A204.1 (cell line): Measurements from ENCODE around the gene ZC3H7A.
"Not testable (repeated sequence)": the region's sequence is repeated elsewhere in the genome, so short reads cannot be mapped to it uniquely, and the experiment has no call there.

Experiments used
- FAIRE-seq: peaks from 2 replicates; lab custom pipeline; 2012; peaks lifted over from hg19 to GRCh38; lab: Jason Lieb, UNC

ZC3H7A gene, protein sequence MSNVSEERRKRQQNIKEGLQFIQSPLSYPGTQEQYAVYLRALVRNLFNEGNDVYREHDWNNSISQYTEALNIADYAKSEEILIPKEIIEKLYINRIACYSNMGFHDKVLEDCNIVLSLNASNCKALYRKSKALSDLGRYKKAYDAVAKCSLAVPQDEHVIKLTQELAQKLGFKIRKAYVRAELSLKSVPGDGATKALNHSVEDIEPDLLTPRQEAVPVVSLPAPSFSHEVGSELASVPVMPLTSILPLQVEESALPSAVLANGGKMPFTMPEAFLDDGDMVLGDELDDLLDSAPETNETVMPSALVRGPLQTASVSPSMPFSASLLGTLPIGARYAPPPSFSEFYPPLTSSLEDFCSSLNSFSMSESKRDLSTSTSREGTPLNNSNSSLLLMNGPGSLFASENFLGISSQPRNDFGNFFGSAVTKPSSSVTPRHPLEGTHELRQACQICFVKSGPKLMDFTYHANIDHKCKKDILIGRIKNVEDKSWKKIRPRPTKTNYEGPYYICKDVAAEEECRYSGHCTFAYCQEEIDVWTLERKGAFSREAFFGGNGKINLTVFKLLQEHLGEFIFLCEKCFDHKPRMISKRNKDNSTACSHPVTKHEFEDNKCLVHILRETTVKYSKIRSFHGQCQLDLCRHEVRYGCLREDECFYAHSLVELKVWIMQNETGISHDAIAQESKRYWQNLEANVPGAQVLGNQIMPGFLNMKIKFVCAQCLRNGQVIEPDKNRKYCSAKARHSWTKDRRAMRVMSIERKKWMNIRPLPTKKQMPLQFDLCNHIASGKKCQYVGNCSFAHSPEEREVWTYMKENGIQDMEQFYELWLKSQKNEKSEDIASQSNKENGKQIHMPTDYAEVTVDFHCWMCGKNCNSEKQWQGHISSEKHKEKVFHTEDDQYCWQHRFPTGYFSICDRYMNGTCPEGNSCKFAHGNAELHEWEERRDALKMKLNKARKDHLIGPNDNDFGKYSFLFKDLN

DNA sequence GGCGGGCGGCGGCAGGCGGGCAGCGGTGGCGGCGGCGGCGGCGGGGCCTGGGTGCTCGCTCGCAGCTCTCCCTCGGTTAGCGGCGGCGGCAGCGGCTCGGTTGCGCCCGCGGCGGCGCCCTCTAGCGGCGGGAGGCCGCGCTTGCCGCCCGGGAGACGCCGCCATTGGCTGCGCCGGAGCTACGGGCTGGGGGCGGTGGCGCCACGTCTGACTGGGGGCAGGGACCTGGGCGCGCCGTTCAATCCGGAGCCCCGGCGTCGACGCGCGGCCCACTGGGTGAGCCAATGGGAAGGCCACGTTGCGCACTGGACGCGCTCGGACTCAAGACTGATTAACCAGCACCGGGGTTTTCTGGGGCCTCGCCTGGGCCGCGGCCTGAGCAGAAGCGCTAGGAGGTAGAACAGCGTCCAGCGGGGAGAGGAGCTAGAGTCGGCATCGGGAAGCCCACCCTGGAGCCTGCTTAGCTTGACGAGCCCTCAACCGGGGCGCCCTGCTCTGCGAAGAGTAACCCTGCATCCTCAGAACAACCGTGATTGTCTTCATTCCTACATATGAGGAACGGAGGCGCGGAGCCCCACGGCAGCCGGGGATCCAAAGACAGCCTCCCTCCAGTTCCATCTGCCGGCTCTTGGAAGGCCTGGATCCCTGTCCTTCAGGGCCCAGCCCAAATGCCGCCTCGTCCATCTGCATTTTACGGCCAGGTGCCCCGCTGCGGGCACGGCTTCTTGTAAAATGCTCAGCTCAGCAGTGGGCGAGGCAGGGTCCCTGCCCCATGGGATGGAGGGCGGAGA lies at the start of gene ZC3H7A:
Gene ZC3H7A (minus strand): TSS at position 93 of the 791 bp plus-strand sequence. CDS start 14,904 bp downstream, outside the sequence.
- no peak for FAIRE-seq

DNA sequence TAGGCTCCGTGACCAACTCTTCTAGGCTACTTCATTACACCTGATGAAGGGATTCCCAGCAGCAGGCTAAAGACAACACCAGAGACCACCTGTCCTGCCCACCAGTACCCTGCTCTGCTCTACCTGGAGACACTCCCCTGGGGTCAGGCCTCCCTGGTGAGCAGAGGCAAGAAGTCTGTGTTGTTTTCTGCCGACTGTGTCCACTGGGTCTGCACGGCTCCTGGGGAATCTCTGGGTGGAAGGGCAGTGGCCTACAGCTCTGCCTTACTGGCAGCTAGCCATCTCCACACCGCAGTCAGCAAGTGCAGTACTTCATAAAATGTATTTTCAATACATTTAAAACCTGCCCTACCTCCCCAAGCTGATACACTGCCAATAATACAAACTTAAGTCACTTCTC lies 47.4 kb upstream of the ZC3H7A start:
- no peak for FAIRE-seq

DNA sequence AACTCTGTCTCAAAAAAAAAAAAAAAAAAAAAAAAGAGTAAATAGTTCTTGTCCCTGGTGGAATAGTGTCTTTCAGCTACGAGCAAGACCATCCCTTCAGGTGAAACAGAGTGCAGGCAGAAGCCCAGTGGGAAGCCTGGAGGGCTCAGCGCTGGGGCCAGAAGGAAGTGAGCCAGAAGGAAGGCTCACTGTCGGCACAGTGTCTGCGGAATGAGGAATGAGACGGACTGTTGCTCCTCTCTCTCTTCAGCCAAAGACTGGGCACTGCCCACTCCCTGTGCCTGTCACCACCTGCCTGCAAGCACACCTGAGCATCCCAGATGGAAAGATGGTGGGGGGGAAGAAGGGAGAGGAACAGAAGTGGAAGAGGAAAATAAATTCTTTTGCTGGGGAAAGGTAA lies 46.8 kb upstream of the ZC3H7A start:
- FAIRE-seq = no peak

DNA sequence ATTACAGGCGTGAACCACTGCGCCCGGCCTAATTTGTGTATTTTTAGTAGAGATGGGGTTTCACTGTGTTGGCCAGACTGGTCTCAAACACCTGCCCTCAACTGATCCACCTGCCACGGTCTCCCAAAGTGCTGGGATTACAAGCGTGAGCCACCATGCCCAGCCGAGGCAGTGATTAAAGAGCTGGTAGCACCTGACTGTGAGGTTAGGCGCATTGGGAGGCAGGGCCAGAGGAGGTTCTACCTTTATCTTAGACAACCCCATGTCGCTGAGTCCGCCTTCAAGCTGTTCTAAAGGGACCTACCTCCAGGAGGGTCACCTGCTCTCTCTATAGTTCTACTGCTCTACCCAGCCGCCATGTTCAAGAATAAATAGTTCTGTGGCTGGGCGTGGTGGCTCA lies 46.1 kb upstream of the ZC3H7A start:
- no peak for FAIRE-seq

DNA sequence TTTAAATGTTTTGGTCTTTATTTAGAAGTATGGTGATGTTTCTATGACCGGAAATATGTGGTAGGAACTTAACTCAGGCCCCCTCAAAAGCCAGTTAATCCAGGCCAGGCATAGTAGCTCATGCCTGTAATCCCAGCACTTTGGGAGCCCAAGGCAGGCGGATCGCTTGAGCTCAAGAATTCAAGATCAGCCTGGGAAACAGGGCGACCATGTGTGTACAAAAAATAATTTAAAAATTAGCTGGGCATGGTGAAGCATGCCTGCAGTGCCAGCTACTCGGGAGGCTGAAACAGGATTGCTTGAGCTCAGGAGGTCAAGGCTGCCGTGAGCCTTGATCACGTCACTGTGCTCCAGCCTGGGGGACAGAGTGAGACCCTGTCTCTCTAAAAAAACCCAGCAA lies 44.0 kb upstream of the ZC3H7A start:
- no peak for FAIRE-seq

DNA sequence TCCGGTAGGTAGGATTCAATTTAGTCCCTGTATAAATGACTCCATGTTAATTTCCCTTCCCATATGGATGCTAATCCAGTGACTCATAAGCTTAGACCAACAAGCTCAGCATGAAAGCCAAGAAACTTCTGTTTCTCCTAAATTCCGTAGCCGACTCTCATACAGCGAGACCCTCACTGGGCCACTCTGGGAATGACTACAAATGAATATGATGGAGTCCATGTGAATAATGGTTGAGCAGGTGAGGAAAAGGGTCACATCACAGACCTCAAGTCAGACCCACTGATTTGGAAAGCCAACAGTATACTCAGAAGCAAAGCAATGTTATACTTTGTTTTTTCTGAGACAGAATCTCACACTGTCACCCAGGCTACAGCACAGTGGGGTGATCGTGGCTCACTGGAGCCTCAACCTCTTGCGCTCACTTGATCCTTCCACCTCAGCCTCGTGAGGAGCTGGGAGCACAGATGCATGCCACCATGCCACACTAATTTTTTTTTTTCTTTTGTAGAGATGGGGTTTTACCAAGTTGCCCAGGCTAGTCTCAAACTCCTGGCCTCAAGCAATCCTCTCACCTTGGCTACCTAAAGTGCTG lies 39.7 kb upstream of the ZC3H7A start:
- no peak for FAIRE-seq

DNA sequence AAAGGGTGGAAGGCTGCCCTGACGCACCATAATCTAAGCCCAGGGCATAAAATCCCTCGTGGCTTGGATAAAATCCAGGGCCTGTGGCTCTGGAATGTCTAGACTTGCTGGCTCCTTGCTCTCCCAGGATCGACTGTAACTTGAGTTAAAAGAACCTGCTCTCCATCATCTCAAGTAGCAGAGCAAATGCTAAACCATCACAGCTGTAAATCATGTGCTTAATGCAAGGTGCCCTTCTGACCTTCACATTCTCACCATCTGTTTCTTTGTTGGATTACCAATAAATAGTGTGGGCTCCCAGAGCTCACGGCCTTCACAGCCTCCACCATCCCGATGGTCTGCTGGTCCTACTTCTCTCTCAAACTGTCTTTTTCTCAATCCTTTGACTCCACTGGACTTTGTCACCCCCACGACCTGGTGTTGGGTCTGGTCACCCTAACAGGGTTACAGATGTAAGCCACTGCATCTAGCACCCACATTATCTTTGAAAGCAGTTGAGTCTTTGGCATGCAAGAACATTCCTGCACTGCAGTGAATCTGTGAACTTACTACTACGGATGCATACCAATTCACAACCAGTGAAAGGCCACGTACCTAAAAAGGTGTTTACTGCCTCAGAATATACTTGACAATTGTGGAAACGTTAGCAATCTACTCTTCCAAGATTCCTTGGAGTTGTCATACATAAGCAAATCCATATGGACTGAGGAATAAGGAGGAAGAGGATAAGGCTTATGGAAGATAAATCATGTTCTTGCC lies 39.0 kb upstream of the ZC3H7A start:
- no peak for FAIRE-seq

DNA sequence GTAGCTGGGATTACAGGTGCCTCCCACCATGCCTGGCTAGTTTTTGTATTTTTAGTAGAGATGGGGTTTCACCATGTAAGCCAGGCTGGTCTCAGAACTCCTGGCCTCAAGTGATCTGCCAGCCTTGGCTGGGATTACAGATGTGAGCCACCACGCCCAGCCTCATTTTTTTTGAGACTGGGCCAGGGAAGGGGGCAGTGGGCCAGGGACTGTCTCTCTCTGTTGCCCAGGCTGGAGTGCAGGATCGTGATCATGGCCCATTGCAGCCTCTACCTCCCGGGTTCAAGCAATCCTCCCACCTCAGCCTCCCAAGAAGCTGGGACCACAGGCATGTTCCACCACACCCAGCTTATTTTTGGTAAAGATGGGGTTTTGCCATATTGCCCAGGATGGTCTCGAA lies 38.3 kb upstream of the ZC3H7A start:
- no peak for FAIRE-seq

DNA sequence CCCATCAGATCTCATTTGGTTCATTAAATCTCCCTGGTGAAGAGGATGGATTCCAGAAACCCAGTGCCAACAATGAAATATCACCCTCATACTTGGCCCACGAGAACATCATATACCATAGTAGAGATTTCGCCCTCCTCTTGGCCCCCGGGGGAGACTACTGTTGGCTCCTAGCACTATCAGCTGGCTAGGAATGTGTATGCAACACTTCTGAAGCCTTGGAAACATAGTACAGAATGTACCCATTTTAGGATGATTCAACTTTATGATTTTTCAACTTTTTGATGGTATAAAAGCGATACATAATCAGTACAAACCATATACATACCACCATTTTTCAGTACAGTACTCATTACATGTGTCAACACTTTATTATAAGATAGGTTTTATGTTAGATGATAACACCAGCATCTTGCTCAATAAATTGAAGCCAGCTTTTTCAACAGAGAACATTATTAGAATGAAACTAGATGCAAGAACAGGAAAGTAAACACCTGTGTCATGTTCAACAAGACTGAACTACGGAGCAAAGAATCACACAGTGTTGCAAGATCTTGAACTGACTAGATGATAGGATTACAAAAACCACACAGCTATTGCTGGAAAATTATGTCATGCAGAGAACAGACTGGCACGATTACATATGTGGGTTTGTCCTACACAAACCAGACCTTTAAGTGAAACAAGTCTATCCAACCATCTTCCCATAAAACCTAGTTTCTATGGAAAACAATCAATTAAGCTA lies 37.1 kb upstream of the ZC3H7A start:
- no peak for FAIRE-seq

DNA sequence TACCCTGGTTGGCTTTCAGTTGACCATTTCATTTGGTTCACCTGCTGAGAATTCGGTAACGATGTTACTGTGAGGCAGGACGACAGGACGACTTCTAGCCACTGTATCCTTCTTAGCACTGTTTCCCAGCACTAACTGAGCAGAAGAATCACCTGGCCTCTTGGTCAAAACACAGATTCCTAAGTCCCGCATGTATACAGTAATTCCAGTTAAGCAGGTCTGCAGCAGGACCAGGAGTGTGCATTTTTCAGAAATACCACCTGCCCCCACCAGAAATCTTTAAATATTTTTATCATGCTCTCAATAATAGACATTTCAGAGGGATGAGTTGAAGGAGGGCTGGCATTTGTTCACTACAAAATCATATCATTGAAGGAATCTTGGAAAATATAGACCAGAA lies 31.6 kb upstream of the ZC3H7A start:
- no peak for FAIRE-seq

DNA sequence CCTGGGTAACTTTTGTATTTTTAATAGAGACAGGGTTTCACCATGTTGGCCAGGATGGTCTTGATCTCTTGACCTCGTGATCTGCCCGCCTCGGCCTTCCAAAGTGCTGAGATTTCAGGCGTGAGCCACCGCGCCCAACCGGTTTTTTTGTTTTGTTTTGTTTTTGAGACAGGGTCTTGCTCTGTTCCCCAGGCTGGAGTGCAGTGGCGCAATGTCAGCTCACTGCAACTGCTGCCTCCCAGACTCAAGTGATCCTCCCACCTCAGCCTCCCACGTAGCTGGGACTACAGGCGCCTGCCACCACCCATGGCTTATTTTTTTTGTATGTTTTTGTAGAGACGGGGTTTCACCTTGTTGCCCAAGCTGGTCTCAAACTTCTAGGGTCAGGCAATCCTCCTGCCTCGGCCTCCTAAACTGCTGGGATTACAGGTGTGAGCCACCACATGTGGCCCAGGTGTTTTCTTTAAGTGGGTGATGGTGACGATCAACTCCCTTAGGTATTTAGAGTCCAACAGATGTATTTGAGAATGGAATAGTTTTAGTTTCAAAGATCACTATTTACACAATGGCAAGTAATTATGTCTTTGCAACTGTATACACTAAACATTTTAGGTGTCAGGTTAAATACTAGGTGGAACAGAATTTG lies 28.6 kb upstream of the ZC3H7A start:
- FAIRE-seq = not testable (repeated sequence)

DNA sequence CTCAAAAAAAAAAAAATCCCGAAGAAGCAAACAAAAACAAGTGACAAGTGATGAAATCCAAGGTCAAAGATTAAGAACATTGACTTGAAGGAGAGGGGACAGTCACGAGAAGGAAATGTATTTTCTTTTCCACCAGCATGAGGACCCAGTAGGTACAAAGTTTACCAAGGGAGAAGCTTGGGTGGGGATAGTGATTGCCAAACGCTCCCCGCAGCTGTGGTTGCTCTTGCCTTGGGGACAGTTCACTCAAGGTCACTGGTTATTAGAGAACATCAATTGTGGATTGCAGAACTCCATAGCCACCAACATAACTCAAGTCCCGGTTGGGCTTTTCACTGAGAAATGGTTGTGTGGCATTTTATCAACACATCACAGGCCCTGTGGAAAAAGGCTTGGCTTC lies 27.3 kb upstream of the ZC3H7A start:
- no peak for FAIRE-seq

DNA sequence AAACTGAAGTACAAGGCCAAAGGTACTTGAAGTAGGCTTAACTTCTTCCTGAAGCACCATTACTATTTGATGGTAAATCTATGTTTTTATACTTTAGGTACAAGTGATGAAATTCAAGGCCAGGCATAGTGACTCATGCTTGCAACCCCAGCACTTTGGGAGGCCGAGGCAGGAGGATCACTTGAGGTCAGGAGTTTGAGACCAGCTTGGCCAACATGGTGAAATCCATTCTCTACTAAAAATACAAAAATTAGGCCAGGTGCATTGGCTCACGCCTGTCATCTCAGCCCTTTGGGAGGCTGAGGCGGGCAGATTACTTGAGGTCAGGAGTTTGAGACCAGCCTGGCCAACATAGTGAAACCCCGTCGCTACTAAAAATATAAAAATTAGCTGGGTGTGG lies 26.6 kb upstream of the ZC3H7A start:
- not testable (repeated sequence) for FAIRE-seq

DNA sequence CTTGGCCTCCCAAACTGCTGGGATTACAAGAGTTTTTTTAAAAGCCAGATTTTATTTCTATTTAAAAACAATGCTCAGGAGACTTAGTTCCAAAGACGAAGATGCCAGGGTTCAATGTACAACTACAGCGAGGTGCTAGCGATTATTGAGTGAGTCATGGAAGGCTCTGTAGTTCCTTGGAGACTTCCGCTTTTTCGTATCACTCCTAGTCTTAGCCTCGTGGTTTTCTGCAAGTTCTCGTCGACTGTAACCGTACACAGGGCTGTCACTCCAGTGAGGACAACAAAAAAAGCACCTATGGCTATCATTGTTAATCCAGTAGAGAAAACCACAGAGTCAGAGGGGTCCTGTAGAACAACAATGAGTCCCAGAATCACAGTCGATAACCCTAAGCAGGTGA lies 22.7 kb upstream of the ZC3H7A start:
- FAIRE-seq = no peak

DNA sequence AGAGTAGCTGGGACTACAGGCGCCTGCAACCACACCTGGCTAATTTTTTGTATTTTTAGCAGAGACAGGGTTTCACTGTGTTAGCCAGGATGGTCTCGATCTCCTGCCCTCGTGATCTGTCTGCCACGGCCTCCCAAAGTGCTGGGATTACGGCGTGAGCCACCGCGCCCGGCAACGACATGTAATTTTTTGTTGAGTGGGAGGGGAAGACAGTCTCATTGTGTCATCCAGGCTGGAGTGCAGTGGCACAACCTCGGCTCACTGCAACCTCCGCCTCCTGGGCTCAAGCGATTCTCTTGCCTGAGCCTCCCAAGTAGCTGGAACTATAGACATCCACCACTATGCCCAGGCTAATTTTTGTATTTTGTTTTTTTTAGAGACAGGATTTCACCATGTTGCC lies 21.9 kb upstream of the ZC3H7A start:
- FAIRE-seq = not testable (repeated sequence)

DNA sequence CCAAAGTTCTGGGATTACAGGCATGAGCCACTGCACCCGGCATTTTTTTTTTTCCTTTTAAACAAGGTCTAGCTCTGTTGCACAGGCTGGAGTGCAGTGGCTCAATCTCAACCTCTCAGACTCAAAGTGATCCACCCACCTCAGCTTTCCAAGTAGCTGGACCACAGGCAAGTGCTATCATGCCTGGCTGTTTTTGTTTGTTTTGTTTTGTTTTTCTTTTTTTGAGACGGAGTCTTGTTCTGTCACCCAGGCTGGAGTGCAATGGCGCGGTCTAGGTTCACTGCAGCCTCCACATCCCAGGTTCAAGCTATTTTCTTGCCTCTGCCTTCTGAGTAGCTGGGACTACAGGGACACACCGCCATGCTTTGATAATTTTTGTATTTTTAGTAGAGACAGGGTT lies 19.1 kb upstream of the ZC3H7A start:
- FAIRE-seq = no peak

DNA sequence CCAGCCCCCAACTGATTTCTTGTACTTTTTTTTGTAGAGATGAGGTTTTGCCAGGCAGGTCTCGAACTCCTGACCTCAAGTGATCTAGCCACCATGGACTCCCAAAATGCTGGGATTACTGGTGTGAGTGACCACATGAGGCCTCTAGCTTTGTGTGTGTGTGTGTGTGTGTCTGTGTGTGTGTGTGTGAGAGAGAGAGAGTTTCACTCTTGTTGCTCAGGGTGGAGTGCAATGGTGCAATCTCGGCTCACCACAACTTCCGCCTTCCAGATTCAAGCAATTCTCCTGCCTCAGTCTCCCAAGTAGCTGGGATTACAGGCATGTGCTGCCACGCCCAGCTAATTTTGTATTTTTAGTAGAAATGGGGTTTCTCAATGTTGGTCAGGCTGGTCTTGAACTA lies 17.7 kb upstream of the ZC3H7A start:
- not testable (repeated sequence) for FAIRE-seq

DNA sequence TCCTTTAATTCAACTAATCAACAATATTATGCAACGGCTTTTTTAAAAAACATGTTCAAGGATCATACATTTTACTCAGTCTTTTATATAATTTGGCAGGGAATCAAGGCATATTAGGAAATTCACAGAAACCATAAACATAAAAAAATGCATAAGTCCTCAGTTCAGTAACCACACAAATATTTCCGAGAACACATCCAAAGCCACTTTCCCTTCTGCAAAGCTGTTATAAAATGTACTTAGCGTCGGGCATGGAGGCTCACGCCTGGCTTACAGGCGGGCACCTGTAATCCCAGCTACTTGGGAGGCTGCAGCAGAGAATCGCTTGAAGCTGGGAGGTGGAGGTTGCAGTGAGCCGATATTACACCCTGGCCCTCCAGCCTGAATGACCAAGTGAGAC lies 9.7 kb upstream of the ZC3H7A start:
- FAIRE-seq = no peak

DNA sequence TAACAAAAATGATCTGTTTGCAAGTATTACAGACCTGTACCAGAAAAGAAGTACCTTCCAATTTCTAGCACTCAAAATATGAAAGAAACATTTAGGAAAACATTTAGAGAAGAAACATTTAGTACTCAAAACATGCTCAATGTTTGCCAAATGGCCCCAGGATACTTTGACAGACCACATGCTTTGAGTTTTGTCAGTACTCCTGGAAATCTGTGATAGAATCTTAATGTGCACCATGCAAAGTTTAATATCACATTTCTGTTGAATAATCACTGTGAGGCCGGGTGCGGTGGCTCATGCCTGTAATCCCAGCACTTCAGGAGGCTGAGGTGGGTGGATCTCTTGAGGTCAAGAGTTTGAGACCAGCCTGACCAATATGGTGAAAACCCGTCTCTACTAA lies 8.5 kb upstream of the ZC3H7A start:
- FAIRE-seq = no peak

DNA sequence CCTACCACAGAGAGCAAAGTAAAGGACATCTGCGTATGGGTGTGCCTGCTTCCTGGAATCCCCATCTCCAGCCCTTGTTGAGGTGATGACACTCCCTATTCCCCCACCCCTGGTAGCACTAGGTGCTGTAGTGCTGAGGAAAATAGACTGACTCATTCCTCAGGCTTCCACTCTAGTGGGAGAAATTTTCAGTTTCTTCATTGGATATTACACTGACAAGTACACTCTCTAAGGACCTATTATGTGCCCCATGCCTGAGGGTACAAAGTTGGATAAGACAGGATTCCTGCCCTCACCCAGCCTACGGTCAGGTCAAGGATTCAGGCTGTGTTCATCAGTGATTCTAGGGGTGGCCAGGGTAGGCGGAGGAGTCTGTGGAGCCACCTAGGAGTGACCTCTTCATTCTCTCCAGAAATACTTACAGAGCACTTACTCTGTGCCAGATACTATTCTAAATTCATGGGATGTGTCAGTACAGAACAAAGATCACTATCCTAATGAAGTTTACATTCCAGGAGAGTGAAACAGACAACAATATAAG lies 4.5 kb upstream of the ZC3H7A start:
- no peak for FAIRE-seq
